Measurements from ENCODE around the gene ASB6. TPM values are rescaled to one million over a fixed set of nuclear protein-coding genes. Genes with fewer than 3 reads are reported as not detected.

ASB6 gene, protein sequence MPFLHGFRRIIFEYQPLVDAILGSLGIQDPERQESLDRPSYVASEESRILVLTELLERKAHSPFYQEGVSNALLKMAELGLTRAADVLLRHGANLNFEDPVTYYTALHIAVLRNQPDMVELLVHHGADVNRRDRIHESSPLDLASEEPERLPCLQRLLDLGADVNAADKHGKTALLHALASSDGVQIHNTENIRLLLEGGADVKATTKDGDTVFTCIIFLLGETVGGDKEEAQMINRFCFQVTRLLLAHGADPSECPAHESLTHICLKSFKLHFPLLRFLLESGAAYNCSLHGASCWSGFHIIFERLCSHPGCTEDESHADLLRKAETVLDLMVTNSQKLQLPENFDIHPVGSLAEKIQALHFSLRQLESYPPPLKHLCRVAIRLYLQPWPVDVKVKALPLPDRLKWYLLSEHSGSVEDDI
- 10 to 100 TPM in 4 of 5 donors, 1 to 10 TPM in 1; 7.5 to 35.6 (median 18.1) TPM for total RNA-seq
- 10 to 100 TPM in 2 of 3 donors, 1 to 10 TPM in 1; 9.6 to 12.6 (median 10.3) TPM for polyA plus RNA-seq
- long read RNA-seq, donor 1, partial matches to known transcripts = 0 of 4 reads
- long read RNA-seq, donor 1, other reads (novel, unspliced or antisense) = 0 of 4 reads
- long read RNA-seq, donor 2, transcript ASB6-201 (6 exons, 2,330 nt) = major isoform, 6 of 6 reads
- long read RNA-seq, donor 2, partial matches to known transcripts = 0 of 6 reads
- long read RNA-seq, donor 2, other reads (novel, unspliced or antisense) = 0 of 6 reads
- long read RNA-seq, donor 3, partial matches to known transcripts = 0 of 4 reads
- long read RNA-seq, donor 3, other reads (novel, unspliced or antisense) = 0 of 4 reads
- long read RNA-seq, donor 4 = 0 reads
- long read RNA-seq, donor 5, transcript ASB6-201 (6 exons, 2,330 nt) = major isoform, 5 of 5 reads
- long read RNA-seq, donor 5, partial matches to known transcripts = 0 of 5 reads
- long read RNA-seq, donor 5, other reads (novel, unspliced or antisense) = 0 of 5 reads
- long read RNA-seq, donor 6, partial matches to known transcripts = 0 of 4 reads
- long read RNA-seq, donor 6, other reads (novel, unspliced or antisense) = 0 of 4 reads
- long read RNA-seq, donor 7, partial matches to known transcripts = 0 of 4 reads
- long read RNA-seq, donor 7, other reads (novel, unspliced or antisense) = 0 of 4 reads
- long read RNA-seq, donor 8, partial matches to known transcripts = 0 of 4 reads
- long read RNA-seq, donor 8, other reads (novel, unspliced or antisense) = 0 of 4 reads
- long read RNA-seq, donor 9, partial matches to known transcripts = 0 of 2 reads
- long read RNA-seq, donor 9, other reads (novel, unspliced or antisense) = 0 of 2 reads
- long read RNA-seq, donor 10 = 0 reads

DNA sequence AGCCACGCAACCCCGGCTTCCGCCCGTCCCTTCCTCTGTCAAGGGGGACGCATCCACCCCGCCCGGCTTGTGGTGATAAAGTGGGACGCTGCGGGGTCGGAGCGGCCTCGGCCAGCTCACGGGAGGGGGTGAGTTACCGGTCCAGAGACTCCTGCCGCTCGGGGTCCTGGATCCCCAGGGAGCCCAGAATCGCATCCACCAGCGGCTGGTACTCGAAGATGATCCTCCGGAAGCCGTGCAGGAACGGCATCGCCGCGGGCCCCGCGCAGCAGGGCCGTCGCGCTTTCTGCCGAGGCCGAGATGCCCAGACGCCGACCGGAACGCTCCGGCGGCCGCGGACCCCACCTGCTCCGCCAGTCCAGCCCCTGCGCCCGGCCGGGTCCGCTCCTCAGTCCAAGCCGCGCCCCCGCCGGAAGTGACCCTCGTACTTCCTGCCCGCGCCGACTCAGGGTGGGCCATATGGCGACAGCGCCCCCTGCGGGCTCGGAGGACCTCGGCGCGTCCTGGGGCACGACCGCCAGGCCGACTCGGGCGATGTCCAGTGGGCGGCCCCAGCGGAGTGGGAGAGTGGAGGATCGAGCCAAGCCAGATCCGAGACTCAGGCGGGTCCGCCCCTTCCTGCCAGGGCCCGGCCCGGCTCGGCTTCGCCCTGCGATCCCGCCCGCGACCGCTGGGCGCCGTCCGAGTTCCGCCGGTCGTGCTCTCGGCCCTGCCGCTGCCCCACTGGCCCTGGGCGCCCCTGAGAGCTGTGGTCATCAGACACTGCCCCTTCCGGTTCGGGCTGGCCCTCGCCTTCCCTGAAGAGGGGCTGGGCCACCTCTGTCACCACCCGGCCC lies at the start of gene ASB6:
ASB6 (minus strand) TSS at position 402 of the 836 bp plus-strand sequence; CDS start at position 250, 152 bp downstream.
- peak in 1 of 4 donors; percentile 23 for TF ChIP-seq POLR2A (IDR thresholded peaks at IDR 0.05)
- peak in 6 of 7 experiments; percentile 91 to 100 (median 99) for TF ChIP-seq CTCF (IDR thresholded peaks at IDR 0.05)
- peak; percentile 3 for TF ChIP-seq EP300 (IDR thresholded peaks at IDR 0.05)
- TF ChIP-seq POLR2AphosphoS5 (IDR thresholded peaks at IDR 0.05) = peak; percentile 85 to 98 (median 85)
- Histone ChIP-seq H3K4me1 (peaks cover 28 to 50% (median 39%) of the 10 kb centered on the region in 4 donors), H3K9me3 (no peaks in the 10 kb centered on the region), H3K27me3 (no peaks in the 10 kb centered on the region), H3K27ac (peak within 1 kb of the TSS; percentile 75 to 90 (median 90)), H3K4me3 (peak within 1 kb of the TSS; percentile 67 to 96 (median 92)), H3K36me3 (peaks cover 23 to 28% (median 27%) of the 10 kb centered on the region in 4 donors)
- 0% methylated on average over 5 to 93 of the region's 93 CpGs for WGBS, 5 donors
- intact Hi-C loops (cut with DNase I; ENCODE audit: low total_unique reads) = no loop called here
- peak; percentile 97 to 99 for DNase-seq

DNA sequence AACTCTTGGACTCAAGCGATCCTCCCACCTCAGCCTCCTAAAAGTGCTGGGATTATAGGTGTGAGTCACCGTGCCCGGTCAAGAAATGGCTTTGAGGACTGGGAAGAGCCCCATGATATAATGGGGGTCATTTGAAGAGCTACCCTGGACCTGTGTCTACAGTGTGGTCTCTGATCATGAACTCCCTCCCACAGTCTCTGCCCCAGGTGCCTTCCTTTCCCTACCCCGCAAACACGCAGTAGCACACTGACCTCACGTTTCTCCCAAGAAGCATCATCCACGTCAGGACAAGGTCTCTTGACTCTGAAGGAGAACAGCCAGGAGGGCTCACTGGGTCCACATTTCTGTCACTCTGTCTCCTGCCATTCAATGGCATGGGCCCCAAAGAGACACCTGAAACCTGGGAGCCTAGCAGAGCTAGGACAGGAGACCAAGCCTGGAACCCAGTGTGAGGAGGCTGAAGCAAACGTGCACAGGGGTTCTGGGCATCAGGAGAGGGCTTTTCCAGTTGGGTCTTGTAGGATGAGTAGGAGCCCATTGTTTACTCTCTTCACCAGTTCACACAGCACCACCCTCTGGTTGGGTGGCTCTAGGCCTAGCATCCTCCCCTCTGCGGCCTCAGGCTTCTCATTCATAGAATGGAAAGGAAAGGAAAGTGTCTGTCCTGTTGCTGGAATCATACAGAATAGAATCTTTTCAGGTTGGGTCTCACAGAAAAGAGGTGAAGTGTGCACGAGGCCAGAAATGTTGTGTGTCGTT lies 46.5 kb upstream of the ASB6 start:
- TF ChIP-seq EP300 (IDR thresholded peaks at IDR 0.05) (no peak), CTCF (IDR thresholded peaks at IDR 0.05) (no peak), POLR2AphosphoS5 (IDR thresholded peaks at IDR 0.05) (no peak), POLR2A (IDR thresholded peaks at IDR 0.05) (no peak)
- no peak overlapping the region for H3K27ac ChIP-seq
- H3K4me1 ChIP-seq = no peaks in the 10 kb centered on the region
- intact Hi-C loops (cut with DNase I; ENCODE audit: low total_unique reads) = no loop called here
- peaks cover 0 to 7% (median 0%) of the 10 kb centered on the region in 3 donors for H3K27me3 ChIP-seq
- 84 to 90% (median 87%) methylated on average over 11 of the region's 11 CpGs for WGBS, 5 donors
- no peak overlapping the region for H3K4me3 ChIP-seq
- H3K36me3 ChIP-seq = no peaks in the 10 kb centered on the region
- DNase-seq = no peak
- no peaks in the 10 kb centered on the region for H3K9me3 ChIP-seq

DNA sequence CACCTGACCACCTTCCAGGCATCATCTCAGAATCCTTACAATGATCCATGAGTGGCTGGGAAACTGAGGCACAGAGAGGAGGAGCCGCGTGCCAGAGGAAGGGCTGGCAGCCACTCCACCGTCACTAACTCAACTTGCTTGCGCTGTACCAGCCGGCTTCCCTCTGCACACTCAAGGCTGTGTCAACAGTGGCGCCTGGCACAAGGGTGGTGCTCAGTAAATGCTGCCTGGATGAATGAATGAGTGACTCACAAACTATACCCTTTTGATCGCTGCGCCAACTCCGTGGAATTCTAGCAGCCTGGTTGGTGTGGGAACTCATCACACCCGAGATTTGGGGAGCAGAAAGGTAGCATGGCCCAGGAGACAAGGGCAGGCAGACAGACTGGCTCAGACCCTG lies 45.4 kb upstream of the ASB6 start:
- Histone ChIP-seq H3K36me3 (no peaks in the 10 kb centered on the region), H3K9me3 (no peaks in the 10 kb centered on the region), H3K4me1 (no peaks in the 10 kb centered on the region), H3K27ac (no peak overlapping the region), H3K27me3 (peaks cover 0 to 12% (median 0%) of the 10 kb centered on the region in 3 donors), H3K4me3 (no peak overlapping the region)
- DNase-seq = peak in 1 of 2 donors; percentile 60
- WGBS, 5 donors = 47 to 76% (median 59%) methylated on average over 9 to 10 of the region's 10 CpGs
- no peak for TF ChIP-seq POLR2A (IDR thresholded peaks at IDR 0.05)
- no peak for TF ChIP-seq EP300 (IDR thresholded peaks at IDR 0.05)
- TF ChIP-seq CTCF (IDR thresholded peaks at IDR 0.05) = no peak
- peak in 1 of 3 donors; percentile 16 for TF ChIP-seq POLR2AphosphoS5 (IDR thresholded peaks at IDR 0.05)
- intact Hi-C loops (cut with DNase I; ENCODE audit: low total_unique reads) = no loop called here

Measured in stomach (tissue), 19 donors.